Naive thymus-derived CD4-positive, alpha-beta T cell (primary cell): ENCODE data around the gene CARS2. TPM values are rescaled to one million over a fixed set of nuclear protein-coding genes. Genes with fewer than 3 reads are reported as not detected.

ENCODE experiments used
- ATAC-seq: fragments of 150-1000 bp; cut with Tn5 transposase; 2 replicates; pipeline ENCODE4 v1.10.0; 2021; ENCODE audit warnings: mild to moderate bottlenecking, moderate library complexity
- CTCF ChIA-PET: fragments of 350-600 bp; sonication (Branson Sonifier 250); formaldehyde crosslinking; loops from one replicate; lab custom pipeline; 2021; ENCODE audit warnings: antibody characterized with exemption; lab: Charles Lee
- POLR2A ChIA-PET: fragments of 350-600 bp; sonication (Branson Sonifier 250); formaldehyde crosslinking; loops from one replicate; lab custom pipeline; 2021; ENCODE audit warnings: antibody characterized with exemption, inconsistent platforms; lab: Charles Lee
- DNase-seq, 9 donors: peaks; one replicate each; pipeline versions ENCODE4 v3.0.0 to v3.0.0-alpha.2; 2020 to 2022; ENCODE audit warnings: mixed read lengths in 1 of 9
- H3K27ac ChIP-seq: one replicate; pipeline ENCODE4 v1.7.0; 2013; ENCODE audit warnings: mild to moderate bottlenecking, low read depth, low read length, moderate library complexity
- H3K27me3 ChIP-seq, 2 donors: one replicate each; pipeline ENCODE4 v1.7.0; 2013; ENCODE audit warnings: low read length in 2 of 2, mild to moderate bottlenecking in 2 of 2, moderate library complexity in 2 of 2; ENCODE audit not compliant: control insufficient read depth in 2 of 2, insufficient read depth in 2 of 2
- H3K36me3 ChIP-seq, 3 experiments: 1 replicate in 2 of 3; 2 replicates in 1 of 3; pipeline ENCODE4 v1.7.0; 2013; ENCODE audit warnings: low read length in 3 of 3, mild to moderate bottlenecking in 3 of 3, moderate library complexity in 1 of 3; ENCODE audit not compliant: insufficient read depth in 3 of 3, control insufficient read depth in 2 of 3
- H3K4me1 ChIP-seq, 2 donors: one replicate each; pipeline ENCODE4 v1.7.0; 2013; ENCODE audit warnings: low read length in 2 of 2, mild to moderate bottlenecking in 2 of 2, moderate library complexity in 1 of 2; ENCODE audit not compliant: control insufficient read depth in 2 of 2, insufficient read depth in 2 of 2
- H3K4me3 ChIP-seq: 2 replicates; pipeline ENCODE4 v1.7.0; 2013; ENCODE audit warnings: mild to moderate bottlenecking, low read length
- H3K9me3 ChIP-seq, 3 experiments: 1 replicate in 2 of 3; 2 replicates in 1 of 3; pipeline ENCODE4 v1.7.0; 2013; ENCODE audit warnings: low read length in 3 of 3; ENCODE audit not compliant: control insufficient read depth in 2 of 3
- H3K27ac Mint-ChIP-seq, 9 donors: one replicate each; pipeline ENCODE4 v1.8.0; 2020 to 2022; ENCODE audit warnings: mixed read lengths in 9 of 9, mild to moderate bottlenecking in 8 of 9, moderate library complexity in 5 of 9, inconsistent platforms in 2 of 9
- H3K27me3 Mint-ChIP-seq, 5 donors: one replicate each; pipeline ENCODE4 v1.8.0; 2021 to 2022; ENCODE audit warnings: mixed read lengths in 5 of 5, mild to moderate bottlenecking in 1 of 5
- H3K36me3 Mint-ChIP-seq, 5 donors: one replicate each; pipeline ENCODE4 v1.8.0; 2020 to 2022; ENCODE audit warnings: mixed read lengths in 5 of 5, mild to moderate bottlenecking in 3 of 5, inconsistent platforms in 1 of 5
- H3K4me1 Mint-ChIP-seq, 7 donors: one replicate each; pipeline ENCODE4 v1.8.0; 2020 to 2022; ENCODE audit warnings: mixed read lengths in 7 of 7, mild to moderate bottlenecking in 3 of 7, inconsistent platforms in 1 of 7
- H3K4me3 Mint-ChIP-seq, 10 donors: one replicate each; pipeline ENCODE4 v1.8.0; 2020 to 2022; ENCODE audit warnings: mild to moderate bottlenecking in 10 of 10, mixed read lengths in 10 of 10, moderate library complexity in 6 of 10, inconsistent platforms in 2 of 10
- H3K9me3 Mint-ChIP-seq, 11 donors: one replicate each; pipeline ENCODE4 v1.8.0; 2020 to 2022; ENCODE audit warnings: mixed read lengths in 11 of 11, mild to moderate bottlenecking in 4 of 11, inconsistent platforms in 1 of 11, moderate library complexity in 1 of 11
- intact Hi-C, 2 donors: fragments of 100-400 bp; cut with micrococcal nuclease; formaldehyde crosslinking; loops; one replicate each; pipeline ENCODE4 v1.15.1; 2023
- polyA plus RNA-seq, 2 donors: library from polyadenylated mRNA; unstranded; fragments of 300-500 nt; fragmentation: Illumina TruSeq; gene quantifications; one replicate each; pipeline ENCODE4 v1.2.3, GENCODE V29; 2021
- total RNA-seq, 6 experiments: library from RNA in 5 of 6; stranded (reverse) in 5 of 6; gene quantifications; 1 replicate in 5 of 6; 2 replicates in 1 of 6; pipeline ENCODE4 v1.2.3 and lab custom pipeline; 2021 to 2026

CARS2 gene
- total and polyA plus RNA-seq, 7 experiments from 2014 or later: 28.6 to 106 (median 85.8) TPM

DNA sequence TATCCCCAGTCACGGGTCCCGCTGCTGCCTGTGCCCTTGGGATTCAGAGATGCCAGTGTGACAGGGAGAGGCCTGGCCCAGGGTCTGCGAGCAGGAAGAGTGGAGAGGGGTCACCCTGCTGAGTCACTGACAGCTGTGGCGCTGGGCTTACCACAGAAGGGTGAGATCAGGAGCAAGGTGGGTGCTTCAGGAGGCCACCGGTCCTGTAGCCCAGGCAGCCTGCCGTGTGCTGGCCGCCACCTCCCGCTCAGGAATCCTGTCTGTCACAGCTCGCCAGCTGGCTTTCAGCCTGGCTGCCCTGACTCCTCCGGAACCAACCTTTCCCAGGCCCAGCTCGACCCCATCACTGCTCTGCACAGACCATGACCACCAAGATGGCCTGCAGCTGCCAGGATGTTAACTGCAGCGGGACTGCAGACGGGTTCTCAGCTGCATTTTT, 65.3 kb downstream of the CARS2 start:
- peaks cover 0 to 30% (median 8%) of the 10 kb centered on the region in 5 donors for H3K36me3 Mint-ChIP-seq
- Histone ChIP-seq H3K4me3 (no peak overlapping the region), H3K27ac (no peak overlapping the region), H3K9me3 (no peaks in the 10 kb centered on the region), H3K4me1 (no peaks in the 10 kb centered on the region), H3K27me3 (no peaks in the 10 kb centered on the region), H3K36me3 (peaks cover 10 to 92% (median 19%) of the 10 kb centered on the region in 3 experiments)
- POLR2A ChIA-PET: no interaction called here
- ATAC-seq (no peak), DNase-seq (no peak)
- no peaks in the 10 kb centered on the region for H3K9me3 Mint-ChIP-seq
- intact Hi-C loops: no loop called here
- CTCF ChIA-PET: no interaction called here
- H3K27me3 Mint-ChIP-seq: no peaks in the 10 kb centered on the region
- H3K4me3 Mint-ChIP-seq: peak overlapping the region in 1 of 10 donors; percentile 30
- peak overlapping the region in 1 of 9 donors; percentile 32 for H3K27ac Mint-ChIP-seq
- peaks cover 0 to 6% (median 0%) of the 10 kb centered on the region in 7 donors for H3K4me1 Mint-ChIP-seq

DNA sequence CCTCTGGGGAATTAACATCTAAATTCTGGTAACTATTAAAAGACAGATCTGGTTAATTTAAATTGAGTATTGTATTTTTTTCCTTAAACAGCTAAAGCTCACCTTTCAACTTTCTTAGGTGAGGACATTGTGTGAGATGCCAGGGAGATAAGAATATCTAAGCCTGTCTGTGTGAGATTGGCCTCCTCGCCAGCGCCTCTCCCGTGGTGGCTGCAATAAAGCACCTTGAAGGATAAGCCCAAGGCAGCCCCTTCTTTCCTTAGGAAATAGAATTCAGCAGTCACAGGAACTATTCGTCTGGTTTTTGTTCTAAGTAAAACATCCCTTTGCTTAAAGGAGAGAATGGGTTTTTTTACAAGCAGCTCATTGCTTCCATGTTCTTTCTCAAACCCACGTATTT, 66.0 kb downstream of the CARS2 start:
- H3K27me3 ChIP-seq: no peaks in the 10 kb centered on the region
- Mint-ChIP-seq H3K4me1 (peaks cover 0 to 6% (median 0%) of the 10 kb centered on the region in 7 donors), H3K27me3 (no peaks in the 10 kb centered on the region), H3K27ac (peak overlapping the region in 2 of 9 donors; percentile 39 to 53), H3K36me3 (peaks cover 0 to 35% (median 8%) of the 10 kb centered on the region in 5 donors), H3K9me3 (no peaks in the 10 kb centered on the region), H3K4me3 (no peak overlapping the region)
- intact Hi-C loops: no loop called here
- no peaks in the 10 kb centered on the region for H3K4me1 ChIP-seq
- CTCF ChIA-PET: no interaction called here
- H3K36me3 ChIP-seq: peaks cover 10 to 94% (median 19%) of the 10 kb centered on the region in 3 experiments
- DNase-seq: no peak
- ATAC-seq: no peak
- no peaks in the 10 kb centered on the region for H3K9me3 ChIP-seq
- no peak overlapping the region for H3K27ac ChIP-seq
- no peak overlapping the region for H3K4me3 ChIP-seq
- POLR2A ChIA-PET: interaction anchor here (0.6 kb wide), 1 partner anchor 16 kb away, joined by 7 read pairs; no protein-coding TSS in a partner anchor

DNA sequence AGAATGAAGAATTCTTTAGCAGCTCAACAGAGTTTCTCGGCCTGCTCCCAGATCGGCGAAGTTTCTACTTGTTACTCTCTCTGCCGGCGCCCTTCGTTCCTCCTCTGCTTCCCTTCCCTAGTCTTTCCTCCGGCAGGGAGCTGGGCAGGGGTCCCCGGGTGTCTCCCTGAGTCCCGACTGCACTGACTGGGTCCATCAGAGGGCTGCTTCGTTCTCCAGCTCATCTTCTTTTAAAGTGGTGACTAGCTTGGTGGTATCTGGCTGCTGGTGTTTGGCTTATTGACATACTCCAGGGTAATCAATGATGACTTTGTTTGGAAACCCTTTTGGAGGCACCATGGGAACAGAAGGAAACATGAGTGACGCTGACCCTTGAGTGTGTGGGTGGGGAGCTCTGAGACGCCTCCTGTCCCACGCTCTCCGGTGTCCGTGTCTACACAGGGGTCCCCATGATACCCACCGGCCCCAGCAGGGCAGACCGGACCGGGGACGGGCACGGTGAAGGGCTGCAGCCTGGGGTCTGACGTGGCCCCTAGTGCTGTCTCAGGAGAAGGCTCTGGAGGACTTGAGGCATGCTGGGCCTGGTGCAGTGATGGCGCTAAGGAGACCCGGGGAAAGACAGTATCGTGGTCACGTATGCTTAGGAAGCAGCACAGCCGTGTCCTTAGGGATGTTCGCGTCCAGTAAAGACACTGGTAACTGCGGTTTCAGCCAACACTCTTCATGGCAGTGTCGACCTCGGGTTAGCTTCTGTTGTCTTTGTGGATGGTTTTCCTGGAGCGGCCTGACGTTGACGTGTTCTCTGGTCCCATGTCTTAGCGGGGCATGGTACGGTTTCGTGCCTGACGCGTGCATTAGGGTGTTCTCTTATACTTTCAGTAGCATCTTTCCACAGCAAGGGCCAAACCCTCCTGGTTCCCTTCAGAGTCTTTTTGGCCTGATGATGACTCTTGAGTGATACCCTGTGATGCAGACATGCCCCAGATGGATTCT, 66.8 kb downstream of the CARS2 start:
- intact Hi-C loops: no loop called here
- Mint-ChIP-seq H3K27ac (peak overlapping the region in 4 of 9 donors; percentile 9 to 70 (median 60)), H3K27me3 (no peaks in the 10 kb centered on the region), H3K4me3 (no peak overlapping the region), H3K36me3 (peaks cover 0 to 40% (median 8%) of the 10 kb centered on the region in 5 donors), H3K4me1 (peaks cover 0 to 1% (median 0%) of the 10 kb centered on the region in 7 donors), H3K9me3 (no peaks in the 10 kb centered on the region)
- ChIA-PET POLR2A (interaction anchor here (0.6 kb wide), 1 partner anchor 16 kb away, joined by 7 read pairs; no protein-coding TSS in a partner anchor), CTCF (interaction anchor here (0.7 kb wide), 1 partner anchor 257 kb away, joined by 3 read pairs; no protein-coding TSS in a partner anchor)
- no peaks in the 10 kb centered on the region for H3K9me3 ChIP-seq
- no peak overlapping the region for H3K4me3 ChIP-seq
- no peaks in the 10 kb centered on the region for H3K4me1 ChIP-seq
- DNase-seq: no peak
- no peak for ATAC-seq
- no peaks in the 10 kb centered on the region for H3K27me3 ChIP-seq
- no peak overlapping the region for H3K27ac ChIP-seq
- H3K36me3 ChIP-seq: peaks cover 7 to 97% (median 19%) of the 10 kb centered on the region in 3 experiments

DNA sequence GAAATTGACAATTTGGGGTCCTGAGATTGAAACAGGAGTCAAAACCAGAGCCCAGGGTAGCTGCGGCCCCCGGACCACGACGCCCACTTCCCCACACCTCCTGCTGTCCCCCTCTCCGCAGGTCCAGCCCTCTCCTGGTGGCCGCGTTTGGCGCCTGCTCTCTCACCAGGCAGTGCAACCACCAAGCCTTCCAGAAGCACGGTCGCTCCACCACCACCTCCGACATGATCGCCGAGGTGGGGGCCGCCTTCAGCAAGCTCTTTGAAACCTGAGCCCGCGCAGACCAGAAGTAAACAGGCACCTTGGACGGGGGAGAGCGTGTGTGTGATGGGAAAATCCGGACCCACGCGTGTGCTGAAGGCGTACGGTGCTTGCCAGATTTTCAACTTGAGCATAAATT, 67.7 kb downstream of the CARS2 start:
- no peak overlapping the region for H3K27ac Mint-ChIP-seq
- peaks cover 0 to 37% (median 8%) of the 10 kb centered on the region in 5 donors for H3K36me3 Mint-ChIP-seq
- CTCF ChIA-PET: no interaction called here
- Histone ChIP-seq H3K9me3 (no peaks in the 10 kb centered on the region), H3K36me3 (peaks cover 6 to 92% (median 19%) of the 10 kb centered on the region in 3 experiments), H3K4me1 (no peaks in the 10 kb centered on the region), H3K4me3 (no peak overlapping the region), H3K27me3 (no peaks in the 10 kb centered on the region), H3K27ac (no peak overlapping the region)
- POLR2A ChIA-PET: no interaction called here
- H3K27me3 Mint-ChIP-seq: no peaks in the 10 kb centered on the region
- intact Hi-C loops: no loop called here
- no peak overlapping the region for H3K4me3 Mint-ChIP-seq
- ATAC-seq (no peak), DNase-seq (no peak)
- H3K4me1 Mint-ChIP-seq: peaks cover 0 to 1% (median 0%) of the 10 kb centered on the region in 7 donors
- H3K9me3 Mint-ChIP-seq: no peaks in the 10 kb centered on the region

DNA sequence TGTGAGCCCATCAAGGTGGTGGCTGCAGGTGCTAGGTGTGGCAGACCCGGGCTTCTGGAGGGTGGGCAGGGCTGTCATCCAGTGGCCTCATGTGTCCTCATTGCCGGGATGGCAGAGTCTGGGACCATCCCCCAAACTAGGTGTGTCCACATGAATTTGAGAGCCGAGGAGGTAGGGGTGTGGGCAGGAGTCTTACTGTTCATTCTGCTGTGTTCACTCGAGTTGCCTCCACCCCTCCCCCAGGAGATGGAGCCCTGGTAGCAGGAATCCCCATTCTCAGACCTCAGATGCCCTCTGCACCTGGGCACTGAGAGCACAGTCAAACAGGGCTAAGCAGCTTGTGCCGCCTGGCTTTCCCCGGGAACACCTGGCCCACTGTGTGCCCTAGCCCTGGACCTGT, 68.2 kb downstream of the CARS2 start:
- no peaks in the 10 kb centered on the region for H3K4me1 ChIP-seq
- Mint-ChIP-seq H3K27ac (peak overlapping the region in 2 of 9 donors; percentile 4 to 15), H3K36me3 (peaks cover 0 to 32% (median 8%) of the 10 kb centered on the region in 5 donors), H3K4me1 (peaks cover 0 to 1% (median 0%) of the 10 kb centered on the region in 7 donors), H3K4me3 (no peak overlapping the region), H3K27me3 (no peaks in the 10 kb centered on the region), H3K9me3 (no peaks in the 10 kb centered on the region)
- H3K9me3 ChIP-seq: no peaks in the 10 kb centered on the region
- no peak for ATAC-seq
- intact Hi-C loops: no loop called here
- H3K27me3 ChIP-seq: no peaks in the 10 kb centered on the region
- no peak for DNase-seq
- CTCF ChIA-PET: no interaction called here
- H3K4me3 ChIP-seq: no peak overlapping the region
- no peak overlapping the region for H3K27ac ChIP-seq
- POLR2A ChIA-PET: no interaction called here
- H3K36me3 ChIP-seq: peaks cover 6 to 87% (median 19%) of the 10 kb centered on the region in 3 experiments

DNA sequence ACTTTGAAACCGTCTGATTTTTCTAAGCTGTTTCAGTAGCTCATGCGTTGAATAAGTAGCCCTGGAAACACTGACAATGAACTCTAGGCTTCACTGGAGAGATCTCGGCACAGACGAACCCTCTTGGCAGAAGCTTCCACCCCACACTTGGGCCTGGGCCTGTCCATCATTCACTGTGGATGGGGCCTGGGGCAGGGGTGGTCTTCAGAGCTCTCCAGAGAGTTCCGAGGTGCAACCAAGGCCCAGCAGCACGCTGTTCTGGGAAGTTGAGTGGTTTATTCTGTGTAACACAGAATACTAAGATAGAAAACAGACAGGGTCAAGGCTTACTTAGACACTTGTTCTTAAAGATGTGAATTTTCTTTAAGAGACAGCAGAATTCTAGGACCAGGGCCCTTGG, 68.6 kb downstream of the CARS2 start:
- Mint-ChIP-seq H3K36me3 (peaks cover 0 to 34% (median 10%) of the 10 kb centered on the region in 5 donors), H3K4me3 (no peak overlapping the region), H3K27ac (peak overlapping the region in 1 of 9 donors; percentile 15), H3K4me1 (peaks cover 0 to 3% (median under 1%) of the 10 kb centered on the region in 7 donors), H3K9me3 (no peaks in the 10 kb centered on the region), H3K27me3 (no peaks in the 10 kb centered on the region)
- peaks cover 6 to 82% (median 19%) of the 10 kb centered on the region in 3 experiments for H3K36me3 ChIP-seq
- H3K27ac ChIP-seq: no peak overlapping the region
- ChIA-PET POLR2A (no interaction called here), CTCF (interaction anchor here (0.8 kb wide), 1 partner anchor 67 kb away, joined by 3 read pairs; no protein-coding TSS in a partner anchor)
- H3K9me3 ChIP-seq: no peaks in the 10 kb centered on the region
- H3K27me3 ChIP-seq: no peaks in the 10 kb centered on the region
- intact Hi-C loops: no loop called here
- ATAC-seq (no peak), DNase-seq (no peak)
- H3K4me1 ChIP-seq: no peaks in the 10 kb centered on the region
- no peak overlapping the region for H3K4me3 ChIP-seq
